ENCODE results near the gene ITGB7. TPM values are rescaled to one million over a fixed set of nuclear protein-coding genes. Genes with fewer than 3 reads are reported as not detected.
A peak's percentile ranks its signal among the peaks of the same experiment; 100 is the strongest.

The ITGB7 gene
- total and polyA plus RNA-seq, 7 donors = 0.95 to 19.9 (median 2.9) TPM

- Histone ChIP-seq H3K4me1 (peaks cover 0 to 4% (median 4%) of the 10 kb centered on the region in 4 donors), H3K4me3 (no peak overlapping the region), H3K27ac (no peak overlapping the region), H3K27me3 (no peaks in the 10 kb centered on the region), H3K36me3 (peaks cover 0 to 6% (median 0%) of the 10 kb centered on the region in 4 donors), H3K9me3 (no peaks in the 10 kb centered on the region)
- TF ChIP-seq POLR2A (IDR thresholded peaks at IDR 0.05) = no peak
- TF ChIP-seq POLR2AphosphoS5 (IDR thresholded peaks at IDR 0.05) = no peak
- TF ChIP-seq EP300 (IDR thresholded peaks at IDR 0.05) = no peak
- no peak for DNase-seq
- WGBS, 2 donors = 85 to 90% methylated on average over 2 of the region's 2 CpGs
- intact Hi-C loops (cut with DNase I) = no loop called here
Measured at GRCh38 chr12:53160673-53161072, 46.4 kb downstream of the ITGB7 start.

- WGBS, 2 donors = 88 to 89% methylated on average over 16 of the region's 16 CpGs
- no peak for DNase-seq
- Histone ChIP-seq H3K4me3 (no peak overlapping the region), H3K27me3 (no peaks in the 10 kb centered on the region), H3K9me3 (no peaks in the 10 kb centered on the region), H3K27ac (peak overlapping the region in 1 of 4 donors; percentile 80), H3K36me3 (peaks cover 0 to 6% (median 0%) of the 10 kb centered on the region in 4 donors), H3K4me1 (peaks cover 0 to 4% (median 4%) of the 10 kb centered on the region in 4 donors)
- no peak for TF ChIP-seq POLR2A (IDR thresholded peaks at IDR 0.05)
- TF ChIP-seq POLR2AphosphoS5 (IDR thresholded peaks at IDR 0.05) = no peak
- TF ChIP-seq EP300 (IDR thresholded peaks at IDR 0.05) = no peak
- TF ChIP-seq CTCF (IDR thresholded peaks at IDR 0.05) = no peak
- intact Hi-C loops (cut with DNase I) = loop anchor here (1.0 to 2.0 kb wide), 2 partner anchors 37 to 127 kb away; no protein-coding TSS in a partner anchor
Measured at GRCh38 chr12:53160000-53160399, 47.1 kb downstream of the ITGB7 start.

- Histone ChIP-seq H3K9me3 (no peaks in the 10 kb centered on the region), H3K4me3 (no peak overlapping the region), H3K27me3 (no peaks in the 10 kb centered on the region), H3K36me3 (peaks cover 0 to 6% (median 0%) of the 10 kb centered on the region in 4 donors), H3K4me1 (peaks cover 0 to 4% (median 4%) of the 10 kb centered on the region in 4 donors), H3K27ac (peak overlapping the region in 1 of 4 donors; percentile 80)
- WGBS, 2 donors = 11 to 15% methylated on average over 14 of the region's 14 CpGs
- TF ChIP-seq CTCF (IDR thresholded peaks at IDR 0.05) = peak; percentile 93 to 100 (median 98)
- no peak for TF ChIP-seq POLR2A (IDR thresholded peaks at IDR 0.05)
- TF ChIP-seq EP300 (IDR thresholded peaks at IDR 0.05) = no peak
- TF ChIP-seq POLR2AphosphoS5 (IDR thresholded peaks at IDR 0.05) = no peak
- DNase-seq = peak; percentile 92
- intact Hi-C loops (cut with DNase I) = loop anchor here (1.0 to 2.0 kb wide), 2 partner anchors 38 to 127 kb away; no protein-coding TSS in a partner anchor
Measured at GRCh38 chr12:53159195-53159839, 47.7 kb downstream of the ITGB7 start.

GRCh38 chr12:53152390-53152789 is 54.7 kb downstream of the ITGB7 start:
- Histone ChIP-seq H3K27ac (no peak overlapping the region), H3K4me1 (no peaks in the 10 kb centered on the region), H3K36me3 (no peaks in the 10 kb centered on the region), H3K9me3 (no peaks in the 10 kb centered on the region), H3K27me3 (no peaks in the 10 kb centered on the region), H3K4me3 (no peak overlapping the region)
- TF ChIP-seq POLR2AphosphoS5 (IDR thresholded peaks at IDR 0.05) (no peak), EP300 (IDR thresholded peaks at IDR 0.05) (no peak), POLR2A (IDR thresholded peaks at IDR 0.05) (no peak), CTCF (IDR thresholded peaks at IDR 0.05) (no peak)
- DNase-seq = no peak
- intact Hi-C loops (cut with DNase I) = no loop called here

- no peak for TF ChIP-seq CTCF (IDR thresholded peaks at IDR 0.05)
- no peak for TF ChIP-seq POLR2AphosphoS5 (IDR thresholded peaks at IDR 0.05)
- no peak for TF ChIP-seq EP300 (IDR thresholded peaks at IDR 0.05)
- TF ChIP-seq POLR2A (IDR thresholded peaks at IDR 0.05) = no peak
- H3K4me1 ChIP-seq = no peaks in the 10 kb centered on the region
- H3K36me3 ChIP-seq = no peaks in the 10 kb centered on the region
- WGBS, 2 donors = 81 to 91% methylated on average over 6 of the region's 6 CpGs
- H3K27ac ChIP-seq = no peak overlapping the region
- no peaks in the 10 kb centered on the region for H3K9me3 ChIP-seq
- no peak for DNase-seq
- H3K27me3 ChIP-seq = no peaks in the 10 kb centered on the region
- no peak overlapping the region for H3K4me3 ChIP-seq
- intact Hi-C loops (cut with DNase I) = no loop called here
Measured at GRCh38 chr12:53151039-53151438, 56.0 kb downstream of the ITGB7 start.

All from sigmoid colon (tissue), 7 donors.